ENCODE measurements around the gene TAF3.

Gene TAF3

DNA sequence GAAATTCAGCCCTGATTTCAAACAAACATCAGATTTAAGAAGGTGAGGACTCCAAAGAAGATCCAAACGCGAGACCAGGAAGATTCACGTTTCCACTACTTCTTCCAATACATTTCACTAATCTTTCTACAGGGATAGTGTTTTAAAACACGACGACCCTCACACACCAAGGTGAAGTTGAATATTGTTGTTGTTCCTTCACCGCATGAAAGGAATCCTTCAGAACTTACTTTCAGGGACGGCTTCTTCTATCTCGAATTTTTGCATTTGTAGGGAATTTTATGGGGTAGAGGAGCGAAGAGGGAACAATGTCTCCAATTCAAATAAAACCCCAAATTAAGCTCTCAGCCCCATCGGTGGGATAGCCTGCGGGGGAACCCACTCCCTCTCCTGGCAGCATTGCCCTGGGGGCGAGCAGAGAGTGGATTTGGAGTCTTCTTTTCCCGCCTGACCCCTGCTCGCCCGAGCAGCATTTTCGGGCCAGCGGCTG, 234.7 kb downstream of the TAF3 start:
- Histone ChIP-seq H3K9ac (ENCODE audit: low read length) (no peak overlapping the region), H3K27me3 (ENCODE audit: control insufficient read depth, insufficient read depth, low read length) (peaks cover 99% of the 10 kb centered on the region)

DNA sequence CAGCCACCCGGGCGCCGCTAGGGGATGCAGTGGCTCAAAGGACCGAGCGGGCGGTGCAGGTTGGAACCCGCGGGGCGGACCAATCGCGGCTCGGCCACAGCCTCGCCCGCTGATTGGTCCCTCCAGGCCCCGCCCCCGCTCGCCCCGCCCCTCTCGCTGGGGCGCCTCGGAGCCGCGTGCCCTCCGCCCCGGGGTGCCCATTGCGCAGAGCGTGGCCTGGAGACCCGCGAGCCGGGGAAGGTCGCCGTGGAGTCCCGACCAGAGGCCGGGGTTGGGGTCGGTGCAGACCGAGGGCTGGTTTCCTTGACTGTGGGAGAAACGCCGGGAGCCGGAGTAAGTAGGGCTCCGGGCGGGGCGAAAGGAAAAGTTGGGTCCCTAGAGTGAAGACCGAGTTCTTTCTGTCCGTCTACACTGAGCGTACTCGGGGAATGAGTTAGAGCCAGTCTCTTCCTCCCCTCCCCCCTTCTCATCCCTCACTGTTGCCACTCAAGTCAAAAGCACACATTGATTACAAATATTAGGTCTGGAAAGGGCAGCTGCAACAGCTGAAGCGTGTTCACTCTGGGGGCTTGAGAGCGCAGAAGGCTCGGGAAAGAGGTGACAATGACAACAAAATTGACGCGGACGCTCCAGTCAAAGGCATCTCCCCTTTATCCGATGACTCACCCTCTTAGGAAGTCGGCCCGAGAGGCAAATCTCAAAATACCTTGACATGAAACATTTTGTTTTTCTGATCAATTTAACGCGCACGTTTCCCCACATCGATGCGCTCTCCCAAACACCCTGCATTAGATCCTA, 235.3 kb downstream of the TAF3 start:
- H3K27me3 ChIP-seq (ENCODE audit: control insufficient read depth, insufficient read depth, low read length), result peaks cover 99% of the 10 kb centered on the region
- no peaks in the 10 kb centered on the region for H3K9me3 ChIP-seq (ENCODE audit: control insufficient read depth, low read depth, low read length)
- no peak overlapping the region for H3K9ac ChIP-seq (ENCODE audit: low read length)
- H3K4me1 ChIP-seq (ENCODE audit: control insufficient read depth, low read depth, low read length), result peaks cover 36% of the 10 kb centered on the region
- no peaks in the 10 kb centered on the region for H3K36me3 ChIP-seq (ENCODE audit: control insufficient read depth, low read depth, low read length)
- H3K27ac ChIP-seq (ENCODE audit: low read length), result no peak overlapping the region
- H3K4me3 ChIP-seq (ENCODE audit: low read length), result peak overlapping the region; percentile 46

More for the DNA sequence above, 234.7 kb downstream of the TAF3 start:
- H3K4me1 ChIP-seq (ENCODE audit: control insufficient read depth, low read depth, low read length), result peaks cover 39% of the 10 kb centered on the region
- no peaks in the 10 kb centered on the region for H3K36me3 ChIP-seq (ENCODE audit: control insufficient read depth, low read depth, low read length)
- no peaks in the 10 kb centered on the region for H3K9me3 ChIP-seq (ENCODE audit: control insufficient read depth, low read depth, low read length)
- no peak overlapping the region for H3K4me3 ChIP-seq (ENCODE audit: low read length)
- H3K27ac ChIP-seq (ENCODE audit: low read length), result no peak overlapping the region

DNA sequence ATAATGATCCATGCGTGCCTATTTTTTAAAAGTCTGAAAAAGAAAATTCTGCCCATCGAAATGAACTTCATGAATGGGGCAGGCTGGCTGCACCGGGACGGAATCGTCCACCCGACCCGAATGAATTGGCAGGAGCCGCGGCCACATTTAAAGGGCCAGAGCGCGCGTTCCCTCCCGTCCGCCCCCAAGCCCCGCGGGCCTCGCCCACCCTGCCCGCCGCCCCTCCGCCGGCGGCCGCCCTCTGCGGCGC, 235.9 kb downstream of the TAF3 start:
- Histone ChIP-seq H3K9ac (ENCODE audit: low read length) (no peak overlapping the region), H3K4me3 (ENCODE audit: low read length) (peak overlapping the region; percentile 46), H3K27me3 (ENCODE audit: control insufficient read depth, insufficient read depth, low read length) (peaks cover 99% of the 10 kb centered on the region)

DNA sequence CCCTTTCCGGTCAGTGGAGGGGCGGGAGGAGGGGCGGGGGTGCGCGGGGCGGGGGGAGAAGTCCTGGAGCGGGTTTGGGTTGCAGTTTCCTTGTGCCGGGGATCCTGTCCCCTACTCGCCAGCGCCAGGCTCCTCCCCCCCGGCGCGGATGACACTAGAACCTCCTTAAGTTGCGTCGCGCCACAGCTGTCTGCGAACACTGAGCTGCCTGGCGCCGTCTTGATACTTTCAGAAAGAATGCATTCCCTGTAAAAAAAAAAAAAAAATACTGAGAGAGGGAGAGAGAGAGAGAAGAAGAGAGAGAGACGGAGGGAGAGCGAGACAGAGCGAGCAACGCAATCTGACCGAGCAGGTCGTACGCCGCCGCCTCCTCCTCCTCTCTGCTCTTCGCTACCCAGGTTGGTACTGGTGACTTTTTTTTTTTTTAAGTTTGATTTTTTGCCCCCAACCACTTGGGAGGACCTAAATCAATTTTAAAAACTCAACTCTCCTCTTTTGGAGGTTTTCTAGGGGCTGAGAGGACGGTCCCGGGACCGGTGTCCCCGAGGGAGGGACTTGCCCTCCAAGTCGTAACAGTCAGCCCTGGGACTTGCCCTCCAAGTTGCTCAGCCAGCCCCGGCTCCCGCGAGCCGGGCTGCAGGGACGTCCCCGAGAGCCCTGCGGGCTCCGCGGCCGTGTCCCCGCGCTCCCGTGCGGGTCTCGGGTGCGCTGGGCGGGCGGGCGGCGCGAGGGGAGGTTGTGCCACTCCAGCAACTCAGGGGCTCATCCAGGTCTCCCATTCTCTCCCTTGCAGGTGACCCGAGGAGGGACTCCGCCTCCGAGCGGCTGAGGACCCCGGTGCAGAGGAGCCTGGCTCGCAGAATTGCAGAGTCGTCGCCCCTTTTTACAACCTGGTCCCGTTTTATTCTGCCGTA, 236.4 kb downstream of the TAF3 start, which contains the start of gene GATA3:
Gene GATA3 (plus strand): TSS at position 195 of the 914 bp plus-strand sequence. CDS start 968 bp downstream, outside the sequence.
- H3K9me3 ChIP-seq (ENCODE audit: control insufficient read depth, low read depth, low read length), result no peaks in the 10 kb centered on the region
- H3K4me1 ChIP-seq (ENCODE audit: control insufficient read depth, low read depth, low read length), result peaks cover 43% of the 10 kb centered on the region
- no peak within 1 kb of the TSS for H3K9ac ChIP-seq (ENCODE audit: low read length)
- H3K4me3 ChIP-seq (ENCODE audit: low read length), result peak within 1 kb of the TSS; percentile 46
- H3K36me3 ChIP-seq (ENCODE audit: control insufficient read depth, low read depth, low read length), result no peaks in the 10 kb centered on the region
- peaks cover 99% of the 10 kb centered on the region for H3K27me3 ChIP-seq (ENCODE audit: control insufficient read depth, insufficient read depth, low read length)
- no peak within 1 kb of the TSS for H3K27ac ChIP-seq (ENCODE audit: low read length)

More for the DNA sequence above, 235.9 kb downstream of the TAF3 start:
- peaks cover 37% of the 10 kb centered on the region for H3K4me1 ChIP-seq (ENCODE audit: control insufficient read depth, low read depth, low read length)
- no peak overlapping the region for H3K27ac ChIP-seq (ENCODE audit: low read length)
- no peaks in the 10 kb centered on the region for H3K9me3 ChIP-seq (ENCODE audit: control insufficient read depth, low read depth, low read length)
- H3K36me3 ChIP-seq (ENCODE audit: control insufficient read depth, low read depth, low read length), result no peaks in the 10 kb centered on the region

DNA sequence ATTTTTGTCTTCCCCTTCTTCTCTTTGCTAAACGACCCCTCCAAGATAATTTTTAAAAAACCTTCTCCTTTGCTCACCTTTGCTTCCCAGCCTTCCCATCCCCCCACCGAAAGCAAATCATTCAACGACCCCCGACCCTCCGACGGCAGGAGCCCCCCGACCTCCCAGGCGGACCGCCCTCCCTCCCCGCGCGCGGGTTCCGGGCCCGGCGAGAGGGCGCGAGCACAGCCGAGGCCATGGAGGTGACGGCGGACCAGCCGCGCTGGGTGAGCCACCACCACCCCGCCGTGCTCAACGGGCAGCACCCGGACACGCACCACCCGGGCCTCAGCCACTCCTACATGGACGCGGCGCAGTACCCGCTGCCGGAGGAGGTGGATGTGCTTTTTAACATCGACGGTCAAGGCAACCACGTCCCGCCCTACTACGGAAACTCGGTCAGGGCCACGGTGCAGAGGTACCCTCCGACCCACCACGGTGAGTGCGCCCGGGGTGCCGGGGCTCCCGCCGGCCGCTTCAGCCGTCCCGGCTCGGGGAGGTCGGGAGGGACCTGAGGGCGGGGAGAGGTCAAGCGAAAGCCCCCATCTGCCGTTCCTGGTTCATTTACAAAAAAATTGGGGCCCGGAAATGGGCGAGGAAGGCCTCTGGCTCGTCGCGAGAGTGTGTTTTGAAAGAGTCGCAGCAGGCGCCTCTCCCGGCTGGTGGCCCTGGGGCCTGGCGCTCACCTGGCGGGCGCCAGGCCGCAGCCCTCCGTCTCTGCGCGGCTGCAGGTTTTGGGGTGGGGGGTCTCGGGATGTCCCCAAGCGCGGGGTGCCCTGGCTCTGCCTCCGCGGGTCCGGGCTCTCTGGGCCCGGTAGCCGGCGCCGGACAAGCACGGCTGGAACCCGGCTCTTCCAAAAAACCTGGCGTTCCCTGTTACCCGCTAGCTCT, 237.4 kb downstream of the TAF3 start:
- H3K9ac ChIP-seq (ENCODE audit: low read length), result no peak overlapping the region
- H3K27me3 ChIP-seq (ENCODE audit: control insufficient read depth, insufficient read depth, low read length), result peaks cover 99% of the 10 kb centered on the region
- H3K27ac ChIP-seq (ENCODE audit: low read length), result no peak overlapping the region
- no peaks in the 10 kb centered on the region for H3K9me3 ChIP-seq (ENCODE audit: control insufficient read depth, low read depth, low read length)
- peak overlapping the region; percentile 46 for H3K4me3 ChIP-seq (ENCODE audit: low read length)
- H3K36me3 ChIP-seq (ENCODE audit: control insufficient read depth, low read depth, low read length), result no peaks in the 10 kb centered on the region
- peaks cover 52% of the 10 kb centered on the region for H3K4me1 ChIP-seq (ENCODE audit: control insufficient read depth, low read depth, low read length)

DNA sequence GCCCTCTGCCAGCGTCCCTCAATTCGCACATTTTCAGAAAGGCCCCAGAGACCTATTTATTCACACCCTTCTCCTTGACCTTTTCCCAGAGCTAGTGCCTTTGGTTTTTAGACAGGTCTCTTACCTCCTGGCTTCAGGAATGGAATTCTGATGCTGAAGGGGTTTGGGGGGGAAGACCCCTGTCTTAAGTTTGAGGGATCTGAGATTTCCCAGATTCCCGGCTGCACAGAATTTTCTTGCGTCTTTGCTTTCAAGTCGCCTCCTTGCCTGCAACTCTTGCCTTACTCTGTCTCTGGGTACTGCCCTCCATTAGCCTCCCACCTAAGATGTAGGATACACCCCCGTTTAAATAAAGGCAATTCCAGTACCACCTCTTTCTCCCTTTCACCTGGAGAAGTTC, 238.1 kb downstream of the TAF3 start:
- Histone ChIP-seq H3K27me3 (ENCODE audit: control insufficient read depth, insufficient read depth, low read length) (peaks cover 99% of the 10 kb centered on the region), H3K4me1 (ENCODE audit: control insufficient read depth, low read depth, low read length) (peaks cover 59% of the 10 kb centered on the region), H3K9me3 (ENCODE audit: control insufficient read depth, low read depth, low read length) (no peaks in the 10 kb centered on the region), H3K4me3 (ENCODE audit: low read length) (peak overlapping the region; percentile 46), H3K36me3 (ENCODE audit: control insufficient read depth, low read depth, low read length) (no peaks in the 10 kb centered on the region), H3K27ac (ENCODE audit: low read length) (no peak overlapping the region), H3K9ac (ENCODE audit: low read length) (no peak overlapping the region)

DNA sequence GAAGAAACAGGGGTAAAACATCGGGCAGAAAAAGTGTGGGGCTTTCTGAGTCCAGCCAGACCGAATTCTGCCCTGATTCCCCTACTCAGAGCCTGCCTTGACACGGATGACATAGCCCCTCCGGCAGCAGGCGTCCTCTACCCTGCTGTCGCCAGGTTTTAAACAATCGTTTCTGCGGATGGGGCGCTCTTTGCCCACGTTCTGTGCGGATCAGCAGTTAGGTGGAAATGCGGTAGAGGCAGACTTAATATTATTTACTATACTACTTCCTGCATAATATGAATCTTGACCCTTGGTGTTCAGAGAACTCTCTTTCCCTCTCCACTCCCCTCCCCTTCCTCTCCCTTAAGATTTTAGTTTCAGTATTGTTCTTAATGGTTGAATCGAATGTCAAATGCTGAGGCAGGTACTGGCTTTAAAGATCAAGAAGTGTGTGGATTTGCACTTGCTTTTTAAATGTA, 238.6 kb downstream of the TAF3 start:
- peaks cover 63% of the 10 kb centered on the region for H3K4me1 ChIP-seq (ENCODE audit: control insufficient read depth, low read depth, low read length)
- H3K9me3 ChIP-seq (ENCODE audit: control insufficient read depth, low read depth, low read length), result no peaks in the 10 kb centered on the region
- peak overlapping the region; percentile 46 for H3K4me3 ChIP-seq (ENCODE audit: low read length)
- no peaks in the 10 kb centered on the region for H3K36me3 ChIP-seq (ENCODE audit: control insufficient read depth, low read depth, low read length)
- H3K27ac ChIP-seq (ENCODE audit: low read length), result no peak overlapping the region
- H3K9ac ChIP-seq (ENCODE audit: low read length), result no peak overlapping the region
- peaks cover 99% of the 10 kb centered on the region for H3K27me3 ChIP-seq (ENCODE audit: control insufficient read depth, insufficient read depth, low read length)

DNA sequence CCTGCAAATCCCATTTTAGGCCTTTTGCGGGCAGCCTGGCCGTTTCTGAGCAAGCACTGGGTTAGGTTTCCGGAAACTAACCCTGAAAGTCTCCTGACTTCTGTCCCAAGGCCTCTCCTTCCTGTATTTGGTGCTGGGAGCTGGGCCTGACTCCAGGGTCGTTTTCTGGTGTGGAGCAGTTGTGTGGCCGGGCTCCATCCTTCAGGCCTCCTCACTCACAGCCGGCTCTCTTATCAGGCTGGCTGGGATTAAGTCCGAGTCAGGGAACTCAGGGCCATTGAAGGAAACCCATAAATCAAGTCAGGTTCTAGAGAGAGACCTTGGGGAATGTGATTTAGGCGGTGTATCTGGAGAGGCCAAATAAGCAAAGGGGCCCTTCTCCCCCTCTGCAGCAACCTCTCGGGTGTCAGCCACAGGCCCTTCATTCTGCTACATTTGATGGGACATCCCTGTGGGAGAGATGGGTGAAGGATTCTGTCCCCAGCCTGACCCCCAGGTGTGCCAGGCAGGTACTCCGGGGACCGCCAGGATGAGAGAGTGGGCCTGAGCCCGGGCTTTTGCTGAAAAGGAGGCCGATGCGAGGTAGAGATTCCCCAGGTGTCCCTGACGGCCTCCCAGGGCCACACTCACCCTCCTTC, 239.4 kb downstream of the TAF3 start:
- Histone ChIP-seq H3K9me3 (ENCODE audit: control insufficient read depth, low read depth, low read length) (no peaks in the 10 kb centered on the region), H3K36me3 (ENCODE audit: control insufficient read depth, low read depth, low read length) (no peaks in the 10 kb centered on the region), H3K27me3 (ENCODE audit: control insufficient read depth, insufficient read depth, low read length) (peaks cover 99% of the 10 kb centered on the region), H3K27ac (ENCODE audit: low read length) (no peak overlapping the region), H3K4me3 (ENCODE audit: low read length) (peak overlapping the region; percentile 17), H3K4me1 (ENCODE audit: control insufficient read depth, low read depth, low read length) (peaks cover 63% of the 10 kb centered on the region), H3K9ac (ENCODE audit: low read length) (no peak overlapping the region)

DNA sequence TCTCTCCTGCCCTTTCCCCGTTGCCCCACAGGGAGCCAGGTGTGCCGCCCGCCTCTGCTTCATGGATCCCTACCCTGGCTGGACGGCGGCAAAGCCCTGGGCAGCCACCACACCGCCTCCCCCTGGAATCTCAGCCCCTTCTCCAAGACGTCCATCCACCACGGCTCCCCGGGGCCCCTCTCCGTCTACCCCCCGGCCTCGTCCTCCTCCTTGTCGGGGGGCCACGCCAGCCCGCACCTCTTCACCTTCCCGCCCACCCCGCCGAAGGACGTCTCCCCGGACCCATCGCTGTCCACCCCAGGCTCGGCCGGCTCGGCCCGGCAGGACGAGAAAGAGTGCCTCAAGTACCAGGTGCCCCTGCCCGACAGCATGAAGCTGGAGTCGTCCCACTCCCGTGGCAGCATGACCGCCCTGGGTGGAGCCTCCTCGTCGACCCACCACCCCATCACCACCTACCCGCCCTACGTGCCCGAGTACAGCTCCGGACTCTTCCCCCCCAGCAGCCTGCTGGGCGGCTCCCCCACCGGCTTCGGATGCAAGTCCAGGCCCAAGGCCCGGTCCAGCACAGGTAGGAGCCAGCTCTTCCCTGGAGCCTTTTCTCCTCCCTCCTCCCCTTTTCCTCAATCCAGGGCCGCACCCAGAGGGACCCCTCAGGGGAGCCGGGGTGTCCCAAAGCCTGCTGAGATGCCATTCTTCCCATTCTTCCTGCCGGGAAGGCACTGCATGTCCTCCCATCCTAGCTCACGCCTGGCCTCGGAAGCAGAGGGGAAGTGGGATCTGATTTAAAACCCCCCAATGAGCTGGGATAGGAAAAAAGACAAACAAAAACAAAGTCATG, 240.2 kb downstream of the TAF3 start:
- H3K9ac ChIP-seq (ENCODE audit: low read length), result no peak overlapping the region
- H3K36me3 ChIP-seq (ENCODE audit: control insufficient read depth, low read depth, low read length), result no peaks in the 10 kb centered on the region
- H3K27ac ChIP-seq (ENCODE audit: low read length), result no peak overlapping the region
- no peak overlapping the region for H3K4me3 ChIP-seq (ENCODE audit: low read length)
- no peaks in the 10 kb centered on the region for H3K9me3 ChIP-seq (ENCODE audit: control insufficient read depth, low read depth, low read length)
- H3K4me1 ChIP-seq (ENCODE audit: control insufficient read depth, low read depth, low read length), result peaks cover 66% of the 10 kb centered on the region
- peaks cover 99% of the 10 kb centered on the region for H3K27me3 ChIP-seq (ENCODE audit: control insufficient read depth, insufficient read depth, low read length)
